Endothelial cell of umbilical vein (primary cell): Measurements from ENCODE around the gene RGP1. TPM values are rescaled to one million over a fixed set of nuclear protein-coding genes. Genes with fewer than 3 reads are reported as not detected.

Experiments used
- BruUV-seq: library from RNA; stranded (reverse); fragments of 400-500 nt; replicated peaks from 2 replicates; lab custom pipeline; 2021; lab: Mats Ljungman, UMichigan
- CTCF ChIA-PET: fragments of 300-600, 350-600 bp; sonication (Branson Sonifier 250); formaldehyde crosslinking; loops from one replicate; lab custom pipeline; 2021; ENCODE audit warnings: antibody characterized with exemption, inconsistent platforms; lab: Charles Lee
- POLR2A ChIA-PET: fragments of 300-600, 350-600 bp; sonication (Branson Sonifier 250); formaldehyde crosslinking; loops from one replicate; lab custom pipeline; 2021; ENCODE audit warnings: antibody characterized with exemption, inconsistent platforms; lab: Charles Lee
- DNase-seq: peaks from one replicate; pipeline ENCODE4 v3.0.0-alpha.2; 2011; ENCODE audit warnings: low read depth, low spot score
- FAIRE-seq: peaks from 2 replicates; lab custom pipeline; 2011; peaks lifted over from hg19 to GRCh38; lab: Jason Lieb, UNC
- H2AFZ ChIP-seq: 2 replicates; pipeline ENCODE4 v1.6.0; 2012; ENCODE audit warnings: low read depth, low read length, control low read depth, inconsistent platforms
- H3K27ac ChIP-seq: 2 replicates; pipeline ENCODE4 v1.5.1; 2011; ENCODE audit warnings: low read depth, mild to moderate bottlenecking, control low read depth, low read length, moderate library complexity; ENCODE audit not compliant: insufficient read depth
- H3K27me3 ChIP-seq, 2 experiments: 2 replicates each; pipeline versions ENCODE4 v1.6.0 to v1.6.1; 2011; ENCODE audit warnings: low read length in 2 of 2, mixed read lengths in 1 of 2; ENCODE audit not compliant: control insufficient read depth in 2 of 2, insufficient read depth in 2 of 2
- H3K36me3 ChIP-seq, 2 experiments: 2 replicates in 1 of 2; 3 replicates in 1 of 2; pipeline ENCODE4 v1.5.1; 2011; ENCODE audit warnings: low read length in 2 of 2, mild to moderate bottlenecking in 1 of 2, moderate library complexity in 1 of 2; ENCODE audit not compliant: control insufficient read depth in 2 of 2, insufficient read depth in 2 of 2; ENCODE audit errors: extremely low read depth in 1 of 2
- H3K4me1 ChIP-seq: 3 replicates; pipeline ENCODE4 v1.5.1; 2011; ENCODE audit warnings: mild to moderate bottlenecking, low read length; ENCODE audit not compliant: control insufficient read depth, insufficient read depth; ENCODE audit errors: extremely low read depth
- H3K4me2 ChIP-seq: 2 replicates; pipeline ENCODE4 v1.6.1; 2011; ENCODE audit warnings: low read length, control low read depth, mixed read lengths; ENCODE audit not compliant: insufficient read depth
- H3K4me3 ChIP-seq, 3 experiments: fragments of 200-600 bp in 1 of 3; sonication (generic), shearing (Covaris generic) in 1 of 3; replicated peaks in 1 of 3; 2 replicates each; pipeline ENCODE4 v1.5.1; 2011 to 2016; ENCODE audit warnings: control low read depth in 3 of 3, low read length in 3 of 3, mild to moderate bottlenecking in 2 of 3, inconsistent platforms in 1 of 3, low read depth in 1 of 3, moderate library complexity in 1 of 3; ENCODE audit not compliant: insufficient read depth in 1 of 3
- H3K79me2 ChIP-seq: 2 replicates; pipeline ENCODE4 v1.6.0; 2012; ENCODE audit warnings: low read length, inconsistent platforms; ENCODE audit not compliant: control insufficient read depth, insufficient read depth
- H3K9ac ChIP-seq: replicated peaks from 2 replicates; pipeline ENCODE3; 2011; ENCODE audit warnings: low read length, control low read depth; ENCODE audit not compliant: insufficient read depth; ENCODE audit errors: extremely low read depth
- H3K9me1 ChIP-seq: replicated peaks from 3 replicates; pipeline ENCODE4 v1.6.0; 2011; ENCODE audit warnings: mild to moderate bottlenecking, low read length; ENCODE audit not compliant: control insufficient read depth, insufficient read depth; ENCODE audit errors: extremely low read depth
- H3K9me3 ChIP-seq: replicated peaks from 2 replicates; pipeline ENCODE4 v1.5.1; 2012; ENCODE audit warnings: low read length, inconsistent platforms; ENCODE audit not compliant: control insufficient read depth, insufficient read depth
- H4K20me1 ChIP-seq: replicated peaks from 2 replicates; pipeline ENCODE3; 2011; ENCODE audit warnings: mild to moderate bottlenecking, low read length; ENCODE audit not compliant: control insufficient read depth, insufficient read depth; ENCODE audit errors: extremely low read depth
- CTCF ChIP-seq, 2 donors: IDR thresholded peaks; 1 replicate in 1 of 2; 2 replicates in 1 of 2; pipeline ENCODE4 v1.5.1; 2011; ENCODE audit warnings: low read length in 2 of 2, mild to moderate bottlenecking in 2 of 2, moderate library complexity in 2 of 2, control low read depth in 1 of 2, inconsistent platforms in 1 of 2, low read depth in 1 of 2; ENCODE audit not compliant: insufficient read depth in 1 of 2; ENCODE audit errors: extremely low read depth in 1 of 2
- EZH2 ChIP-seq: IDR thresholded peaks from 2 replicates; pipeline ENCODE4 v1.6.1; 2012; ENCODE audit warnings: borderline replicate concordance, low read depth, mild to moderate bottlenecking, moderate library complexity, low read length, inconsistent platforms; ENCODE audit not compliant: severe bottlenecking
- FOS ChIP-seq: IDR thresholded peaks from 2 replicates; pipeline ENCODE4 v1.6.1; 2011; ENCODE audit warnings: mild to moderate bottlenecking, low read length, moderate library complexity, borderline replicate concordance; ENCODE audit not compliant: insufficient read depth
- GATA2 ChIP-seq: IDR thresholded peaks from 2 replicates; pipeline ENCODE4 v1.7.0; 2011; ENCODE audit warnings: low read depth, mild to moderate bottlenecking, moderate library complexity, mixed read lengths, low read length; ENCODE audit not compliant: insufficient read length, insufficient read depth
- JUN ChIP-seq: IDR thresholded peaks from 2 replicates; pipeline ENCODE4 v1.6.1; 2011; ENCODE audit warnings: borderline replicate concordance, low read depth; ENCODE audit not compliant: insufficient read length, insufficient read depth
- MAX ChIP-seq: IDR thresholded peaks from 2 replicates; pipeline ENCODE4 v1.6.1; 2011; ENCODE audit not compliant: insufficient read depth, insufficient read length
- MYC ChIP-seq: IDR thresholded peaks from one replicate; pipeline ENCODE4 v1.6.1; 2011; ENCODE audit warnings: mild to moderate bottlenecking, low read depth, low read length
- POLR2A ChIP-seq: IDR thresholded peaks from 2 replicates; pipeline ENCODE4 v1.6.1; 2012; ENCODE audit warnings: low read depth, mild to moderate bottlenecking, control low read depth, low read length
- POLR2AphosphoS5 ChIP-seq: IDR thresholded peaks from 2 replicates; pipeline ENCODE4 v1.6.1; 2012; ENCODE audit warnings: low read depth, mild to moderate bottlenecking, control low read depth, low read length, moderate library complexity; ENCODE audit not compliant: insufficient read depth
- dilution Hi-C: fragments of 300-500 bp; cut with MboI; formaldehyde crosslinking; loops from one replicate; pipeline ENCODE4 v1.15.0; 2019; ENCODE audit warnings: low sequenced_read_pairs; ENCODE audit not compliant: extremely low pct_ligation_motif_present
- intact Hi-C: fragments of 100-400 bp; cut with micrococcal nuclease; formaldehyde crosslinking; loops from one replicate; pipeline ENCODE4 v1.10.0; 2022
- polyA plus RNA-seq, 4 experiments: library from polyadenylated mRNA; depleted of rRNA in 3 of 4; stranded (reverse) in 3 of 4; unstranded in 1 of 4; fragments of >200 nt; gene quantifications; 2 replicates each; pipeline versions ENCODE4 v1.2.1 to v1.2.3, GENCODE V29; 2011 to 2012; ENCODE audit warnings: missing spikeins in 1 of 4
- total RNA-seq: library from RNA; stranded (reverse); gene quantifications from 2 replicates; pipeline ENCODE4 v1.2.3, GENCODE V29; 2021

RGP1 gene
- total and polyA plus RNA-seq, 2 donors (not counting 3 experiments of a cell fraction or from before 2014, with no cell fraction given) = 15.0 to 29.0 TPM

GRCh38 chr9:35800530-35800929, 51.4 kb downstream of the RGP1 start:
- H3K36me3 ChIP-seq = no peaks in the 10 kb centered on the region
- H4K20me1 ChIP-seq = no peaks in the 10 kb centered on the region
- H3K4me3 ChIP-seq = no peak overlapping the region
- POLR2A ChIA-PET = no interaction called here
- H3K27ac ChIP-seq = no peak overlapping the region
- dilution Hi-C loops (no loop called here), intact Hi-C loops (no loop called here)
- peaks cover 19% of the 10 kb centered on the region for H3K4me1 ChIP-seq
- DNase-seq (no peak), FAIRE-seq (no peak)
- CTCF ChIA-PET = interaction anchor here (1.0 to 2.9 kb wide), 3 partner anchors 10 to 109 kb away, joined by 3 to 21 read pairs (median 5); partner anchors contain the start of gene SPAAR
- H3K9me1 ChIP-seq = no peaks in the 10 kb centered on the region
- no peak overlapping the region for H2AFZ ChIP-seq
- no TSS peak for BruUV-seq
- no peak overlapping the region for H3K9ac ChIP-seq
- no peaks in the 10 kb centered on the region for H3K79me2 ChIP-seq
- no peak for TF ChIP-seq FOS
- H3K27me3 ChIP-seq = no peaks in the 10 kb centered on the region
- no peak overlapping the region for H3K4me2 ChIP-seq
- H3K9me3 ChIP-seq = no peaks in the 10 kb centered on the region

GRCh38 chr9:35801328-35802128, 52.4 kb downstream of the RGP1 start:
- TF ChIP-seq JUN = no peak
- TF ChIP-seq GATA2 = no peak
- TF ChIP-seq FOS = no peak
- TF ChIP-seq MAX = no peak
- TF ChIP-seq CTCF (IDR thresholded peaks at IDR 0.05; ENCODE audit: extremely low read depth in 1 of 2, insufficient read depth in 1 of 2, low read depth in 1 of 2, low read length in 2 of 2) = no peak
- no peak for TF ChIP-seq MYC
- no peak for TF ChIP-seq POLR2A
- no peak for TF ChIP-seq POLR2AphosphoS5
- no peak for TF ChIP-seq EZH2
- FAIRE-seq = no peak
- H3K9me3 ChIP-seq = no peaks in the 10 kb centered on the region
- H3K4me3 ChIP-seq = no peak overlapping the region
- H3K27ac ChIP-seq = no peak overlapping the region
- no peak overlapping the region for H2AFZ ChIP-seq
- H3K4me2 ChIP-seq = no peak overlapping the region
- no peaks in the 10 kb centered on the region for H3K27me3 ChIP-seq
- peaks cover 0 to 2% of the 10 kb centered on the region in 2 experiments for H3K36me3 ChIP-seq
- POLR2A ChIA-PET = no interaction called here
- intact Hi-C loops (no loop called here), dilution Hi-C loops (no loop called here)
- no peak overlapping the region for H3K9ac ChIP-seq
- no peaks in the 10 kb centered on the region for H3K79me2 ChIP-seq
- BruUV-seq = no TSS peak
- peaks cover 19% of the 10 kb centered on the region for H3K4me1 ChIP-seq
- no peaks in the 10 kb centered on the region for H3K9me1 ChIP-seq
- CTCF ChIA-PET = interaction anchor here (1.0 to 1.6 kb wide), 2 partner anchors 11 to 81 kb away, joined by 5 read pairs; no protein-coding TSS in a partner anchor
- DNase-seq = no peak
- no peaks in the 10 kb centered on the region for H4K20me1 ChIP-seq
